HEK293T (cell line): ENCODE results near the gene ANO1.
"Not testable (repeated sequence)": the region's sequence is repeated elsewhere in the genome, so short reads cannot be mapped to it uniquely, and the experiment has no call there.

ENCODE experiments used
- CTCF ChIA-PET: fragments of 350-600 bp; formaldehyde crosslinking; extraction: SDS; loops from one replicate; lab custom pipeline; 2021; ENCODE audit warnings: antibody characterized with exemption, inconsistent platforms; lab: Yijun Ruan, JAX
- POLR2A ChIA-PET: fragments of 350-600 bp; formaldehyde crosslinking; extraction: SDS; loops from one replicate; lab custom pipeline; 2020; ENCODE audit warnings: antibody characterized with exemption, inconsistent platforms; lab: Yijun Ruan, JAX
- DNase-seq: peaks from one replicate; pipeline ENCODE4 v3.0.0; 2012; ENCODE audit warnings: mixed read lengths; ENCODE audit errors: extremely low spot score
- ARNT ChIP-seq: fragments of 450-650 bp; IDR thresholded peaks from 2 replicates; pipeline ENCODE4 v1.6.1; 2017; ENCODE audit warnings: mild to moderate bottlenecking
- BHLHE40 ChIP-seq: fragments of 450-650 bp; IDR thresholded peaks from 2 replicates; pipeline ENCODE4 v1.6.1; 2016; ENCODE audit warnings: mild to moderate bottlenecking, moderate library complexity, borderline replicate concordance
- CTBP1 ChIP-seq: fragments of 450-650 bp; IDR thresholded peaks from 2 replicates; pipeline ENCODE4 v1.6.1; 2016; ENCODE audit warnings: borderline replicate concordance
- ELF4 ChIP-seq: fragments of 450-650 bp; IDR thresholded peaks from 2 replicates; pipeline ENCODE4 v1.6.1; 2017; ENCODE audit warnings: antibody characterized with exemption
- FOXA1 ChIP-seq: fragments of 450-650 bp; IDR thresholded peaks from 2 replicates; pipeline ENCODE4 v1.6.1; 2016; ENCODE audit warnings: mild to moderate bottlenecking
- FOXK2 ChIP-seq: fragments of 450-650 bp; IDR thresholded peaks from 2 replicates; pipeline ENCODE4 v1.6.1; 2016; ENCODE audit warnings: mild to moderate bottlenecking
- FOXM1 ChIP-seq: fragments of 450-650 bp; IDR thresholded peaks from 2 replicates; pipeline ENCODE4 v1.6.1; 2017; ENCODE audit warnings: mild to moderate bottlenecking, borderline replicate concordance
- HDGF ChIP-seq: fragments of 450-650 bp; IDR thresholded peaks from 2 replicates; pipeline ENCODE4 v1.6.1; 2017; ENCODE audit warnings: antibody characterized with exemption, borderline replicate concordance
- L3MBTL2 ChIP-seq: fragments of 450-650 bp; conservative IDR thresholded peaks from 2 replicates; pipeline ENCODE4 v1.6.1; 2016; ENCODE audit warnings: mild to moderate bottlenecking
- LEF1 ChIP-seq: fragments of 450-650 bp; IDR thresholded peaks from 2 replicates; pipeline ENCODE4 v1.6.1; 2017; ENCODE audit warnings: mild to moderate bottlenecking, borderline replicate concordance
- NFRKB ChIP-seq: fragments of 450-650 bp; IDR thresholded peaks from 2 replicates; pipeline ENCODE4 v1.6.1; 2016; ENCODE audit warnings: mild to moderate bottlenecking, moderate library complexity
- SP1 ChIP-seq: fragments of 450-650 bp; IDR thresholded peaks from 2 replicates; pipeline ENCODE4 v1.6.1; 2017
- SUZ12 ChIP-seq: fragments of 450-650 bp; IDR thresholded peaks from 2 replicates; pipeline ENCODE4 v1.6.1; 2016; ENCODE audit warnings: mild to moderate bottlenecking
- TARDBP ChIP-seq: fragments of 450-650 bp; IDR thresholded peaks from 2 replicates; pipeline ENCODE4 v1.6.1; 2016
- ZNF384 ChIP-seq: fragments of 450-650 bp; IDR thresholded peaks from 2 replicates; pipeline ENCODE4 v1.6.1; 2016
- TF ChIP-seq, protein P1 (sequence below): fragments of 450-650 bp; IDR thresholded peaks from 2 replicates; pipeline ENCODE4 v1.6.1; 2016

Gene ANO1

DNA sequence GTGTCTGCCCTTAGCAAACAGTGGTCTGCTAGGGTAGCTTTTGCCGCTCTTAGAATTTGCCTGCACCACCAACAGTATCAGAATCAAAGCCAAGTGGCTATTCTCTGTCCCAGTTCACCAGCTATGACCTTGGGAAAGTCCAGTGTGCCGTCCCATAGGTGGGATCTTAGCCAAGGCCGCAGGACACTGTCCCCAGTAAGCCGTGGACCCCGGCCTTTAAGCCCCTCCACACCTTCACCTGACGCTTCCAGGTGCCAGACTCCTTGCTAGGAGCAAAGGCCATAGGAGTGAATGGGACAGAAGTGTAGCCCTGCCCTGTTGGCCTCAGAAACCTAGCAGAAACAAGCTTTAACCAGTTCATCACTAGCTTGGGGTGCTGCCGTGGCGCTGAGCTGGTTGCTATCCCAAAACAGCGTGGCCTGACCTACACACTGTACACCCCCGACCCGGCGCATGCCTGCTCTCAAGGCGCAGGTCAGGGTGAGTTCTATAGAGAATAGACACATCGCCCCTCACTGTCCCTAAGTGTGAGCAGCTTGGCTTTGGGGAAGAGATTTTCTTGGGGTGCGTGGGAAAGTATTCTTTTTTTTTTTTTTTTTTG is 129.5 kb downstream of the ANO1 start:
- TF ChIP-seq FOXK2 (no peak), SUZ12 (no peak), NFRKB (no peak), HDGF (no peak), LEF1 (no peak), TARDBP (no peak), SP1 (no peak), FOXA1 (no peak), ELF4 (no peak), ARNT (no peak), ZNF384 (no peak), CTBP1 (no peak), BHLHE40 (no peak), L3MBTL2 (no peak), FOXM1 (no peak)
- TF ChIP-seq, protein P1, sequence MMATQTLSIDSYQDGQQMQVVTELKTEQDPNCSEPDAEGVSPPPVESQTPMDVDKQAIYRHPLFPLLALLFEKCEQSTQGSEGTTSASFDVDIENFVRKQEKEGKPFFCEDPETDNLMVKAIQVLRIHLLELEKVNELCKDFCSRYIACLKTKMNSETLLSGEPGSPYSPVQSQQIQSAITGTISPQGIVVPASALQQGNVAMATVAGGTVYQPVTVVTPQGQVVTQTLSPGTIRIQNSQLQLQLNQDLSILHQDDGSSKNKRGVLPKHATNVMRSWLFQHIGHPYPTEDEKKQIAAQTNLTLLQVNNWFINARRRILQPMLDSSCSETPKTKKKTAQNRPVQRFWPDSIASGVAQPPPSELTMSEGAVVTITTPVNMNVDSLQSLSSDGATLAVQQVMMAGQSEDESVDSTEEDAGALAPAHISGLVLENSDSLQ, result no peak
- no peak for DNase-seq
- ChIA-PET CTCF (no interaction called here), POLR2A (interaction anchor here (0.8 kb wide), 1 partner anchor 53 kb away, joined by 3 read pairs; no protein-coding TSS in a partner anchor)

DNA sequence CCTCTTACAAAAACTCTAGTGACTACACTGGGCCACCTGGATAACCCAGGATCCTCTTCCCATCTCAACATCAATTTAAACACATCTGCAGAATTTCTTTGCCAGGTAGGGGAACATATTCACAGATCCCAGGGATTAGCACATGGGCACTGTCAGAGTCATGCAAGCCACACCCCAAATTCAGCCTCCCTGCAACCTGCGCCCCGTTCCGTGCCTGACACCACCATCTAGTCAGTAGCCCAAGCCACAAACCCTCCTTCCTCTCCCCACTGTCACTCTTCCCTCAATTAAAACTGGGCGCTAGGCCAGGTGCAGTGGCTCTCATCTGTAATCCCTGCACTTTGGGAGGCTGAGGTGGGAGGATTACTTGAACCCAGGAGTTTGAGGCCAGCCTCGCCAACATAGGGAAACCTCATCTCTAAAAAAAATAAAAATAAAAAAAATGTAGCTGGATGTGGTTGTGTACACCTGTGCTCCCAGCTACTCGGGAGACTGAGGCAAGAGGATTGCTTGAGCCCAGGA is 131.3 kb downstream of the ANO1 start:
- no peak for DNase-seq
- TF ChIP-seq FOXM1, result no peak
- TF ChIP-seq CTBP1, result no peak
- TF ChIP-seq LEF1, result no peak
- TF ChIP-seq, protein P1, result no peak
- no peak for TF ChIP-seq HDGF
- no peak for TF ChIP-seq ARNT
- TF ChIP-seq FOXK2, result no peak
- no peak for TF ChIP-seq ELF4
- POLR2A ChIA-PET, result no interaction called here
- CTCF ChIA-PET, result no interaction called here

DNA sequence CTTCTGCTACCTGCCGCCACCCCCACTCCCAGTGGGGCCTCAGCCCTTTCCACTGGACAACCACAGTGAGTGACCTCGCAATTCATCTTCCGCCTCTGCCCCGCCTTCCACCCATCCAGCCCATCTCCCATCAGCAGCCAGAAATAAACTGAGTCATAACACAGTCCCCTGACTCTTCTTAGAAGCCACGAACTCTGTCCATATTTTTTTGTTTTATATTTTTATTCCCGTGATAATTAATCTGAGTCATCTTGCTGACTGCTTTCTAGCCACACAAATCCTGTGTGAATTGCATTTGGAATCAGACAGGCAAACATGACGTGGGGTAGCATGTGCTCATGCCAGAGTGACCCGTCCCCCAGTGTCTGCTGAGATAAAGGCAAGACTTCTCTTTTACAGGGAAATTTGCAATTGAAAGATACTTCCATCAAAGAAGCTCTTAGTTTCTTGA is 132.0 kb downstream of the ANO1 start:
- POLR2A ChIA-PET, result no interaction called here
- DNase-seq, result no peak
- no peak for TF ChIP-seq CTBP1
- TF ChIP-seq FOXM1, result no peak
- no peak for TF ChIP-seq ELF4
- no peak for TF ChIP-seq SP1
- TF ChIP-seq FOXA1, result no peak
- TF ChIP-seq BHLHE40, result no peak
- TF ChIP-seq, protein P1, result no peak
- TF ChIP-seq LEF1, result no peak
- no peak for TF ChIP-seq L3MBTL2
- CTCF ChIA-PET, result no interaction called here

DNA sequence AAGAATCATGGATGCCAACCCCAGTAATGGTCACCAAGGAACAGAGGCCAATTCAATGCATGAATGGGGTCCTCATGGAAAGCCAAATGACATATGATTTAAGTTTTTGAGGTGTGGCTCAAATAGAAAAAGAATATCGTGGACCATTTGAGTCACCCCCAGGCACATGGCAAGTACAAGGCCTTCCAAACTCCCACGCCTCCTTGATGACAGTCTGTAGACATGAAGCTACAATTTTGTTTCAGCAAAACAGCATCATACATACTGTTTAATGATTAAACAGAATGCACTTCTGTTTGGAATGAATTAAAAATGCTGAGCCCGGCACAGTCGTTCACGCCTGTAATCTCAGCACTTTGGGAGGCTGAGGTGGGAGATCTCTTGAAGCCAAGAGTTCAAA is 132.4 kb downstream of the ANO1 start:
- TF ChIP-seq ELF4 (no peak), ZNF384 (no peak), FOXK2 (no peak), L3MBTL2 (no peak), ARNT (no peak), TARDBP (no peak), FOXM1 (no peak), BHLHE40 (no peak), SUZ12 (no peak), SP1 (no peak), LEF1 (no peak), CTBP1 (no peak), NFRKB (no peak), FOXA1 (no peak), HDGF (no peak)
- TF ChIP-seq, protein P1, result no peak
- no peak for DNase-seq
- ChIA-PET POLR2A (no interaction called here), CTCF (no interaction called here)

DNA sequence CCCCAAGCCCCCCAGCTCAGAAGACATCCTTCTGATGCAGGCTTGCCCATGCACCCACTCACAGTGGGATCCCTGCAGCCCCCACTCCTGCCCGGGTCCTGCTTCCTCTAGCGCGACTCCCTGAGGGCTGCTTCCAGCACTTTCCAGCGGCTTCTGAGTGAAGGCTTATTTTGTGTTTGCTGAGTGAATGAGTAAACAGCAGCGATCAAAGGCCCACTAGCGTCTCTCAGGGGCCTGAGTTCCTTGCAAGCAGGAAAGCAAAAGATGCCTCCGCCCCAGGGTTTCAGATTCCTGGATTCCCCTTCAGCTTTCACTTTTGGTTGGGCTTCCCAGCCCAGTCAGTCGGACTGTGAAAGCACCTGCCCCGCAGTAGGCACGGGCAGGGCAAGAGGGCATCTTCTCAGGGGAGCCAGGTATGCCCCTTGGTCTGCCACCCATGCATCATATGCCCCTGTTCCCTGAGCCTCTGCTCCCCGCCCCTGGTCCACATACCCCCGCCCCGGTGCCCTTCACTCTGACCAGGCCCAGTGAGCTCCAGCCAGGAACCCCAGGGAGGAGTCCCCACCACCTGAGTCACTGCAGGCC is 134.2 kb downstream of the ANO1 start:
- no peak for DNase-seq
- ChIA-PET CTCF (no interaction called here), POLR2A (no interaction called here)
- TF ChIP-seq TARDBP (no peak), BHLHE40 (no peak), L3MBTL2 (no peak), ARNT (no peak)

DNA sequence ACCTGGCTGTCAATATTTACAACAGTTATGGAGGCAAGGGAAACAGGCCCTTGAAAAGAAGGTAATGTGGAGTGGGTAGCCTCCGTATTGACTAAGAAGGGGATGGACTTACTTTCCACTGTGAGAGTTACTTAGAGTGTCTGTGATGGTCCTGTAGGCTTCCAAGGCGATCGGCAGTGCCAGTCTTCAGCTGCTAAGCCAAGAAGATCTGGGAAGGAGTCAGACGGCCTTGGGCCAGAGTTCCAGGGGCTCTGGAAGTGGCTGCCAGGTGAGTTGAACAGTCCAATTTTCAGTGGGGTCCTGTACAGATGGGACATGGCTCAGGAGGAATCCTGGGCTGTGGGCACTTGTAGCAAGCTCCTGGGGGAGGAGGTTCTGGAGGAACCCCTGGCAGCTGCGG is 139.3 kb downstream of the ANO1 start:
- CTCF ChIA-PET, DNase-seq, POLR2A ChIA-PET: not testable (repeated sequence)

DNA sequence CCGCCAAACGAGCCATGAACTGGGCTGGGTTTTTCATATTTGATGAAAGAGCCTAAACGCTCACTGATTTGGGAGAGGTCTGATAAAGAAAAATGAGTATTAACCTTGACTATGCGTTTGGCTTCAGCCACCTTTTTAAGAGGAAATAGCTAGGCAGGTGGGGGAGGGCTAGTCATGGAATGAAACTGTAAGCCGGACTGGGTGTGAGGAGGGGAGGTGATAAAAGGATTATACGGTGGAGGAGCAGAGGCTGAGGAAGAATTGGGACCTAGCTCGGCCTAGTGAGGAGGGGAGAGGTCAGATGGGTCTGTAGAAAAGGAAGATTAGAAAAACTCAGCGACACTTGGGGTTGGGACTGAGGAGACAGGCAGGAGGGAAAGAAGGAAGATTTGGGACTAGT is 140.0 kb downstream of the ANO1 start:
- DNase-seq, CTCF ChIA-PET, POLR2A ChIA-PET: not testable (repeated sequence)
